ENCODE measurements around the gene ZNF277. TPM values are rescaled to one million over a fixed set of nuclear protein-coding genes. Genes with fewer than 3 reads are reported as not detected.

ZNF277 gene
- polyA plus RNA-seq, 1 donor (not counting 4 experiments of a cell fraction or from before 2014, with no cell fraction given) = 20.2 TPM

DNA sequence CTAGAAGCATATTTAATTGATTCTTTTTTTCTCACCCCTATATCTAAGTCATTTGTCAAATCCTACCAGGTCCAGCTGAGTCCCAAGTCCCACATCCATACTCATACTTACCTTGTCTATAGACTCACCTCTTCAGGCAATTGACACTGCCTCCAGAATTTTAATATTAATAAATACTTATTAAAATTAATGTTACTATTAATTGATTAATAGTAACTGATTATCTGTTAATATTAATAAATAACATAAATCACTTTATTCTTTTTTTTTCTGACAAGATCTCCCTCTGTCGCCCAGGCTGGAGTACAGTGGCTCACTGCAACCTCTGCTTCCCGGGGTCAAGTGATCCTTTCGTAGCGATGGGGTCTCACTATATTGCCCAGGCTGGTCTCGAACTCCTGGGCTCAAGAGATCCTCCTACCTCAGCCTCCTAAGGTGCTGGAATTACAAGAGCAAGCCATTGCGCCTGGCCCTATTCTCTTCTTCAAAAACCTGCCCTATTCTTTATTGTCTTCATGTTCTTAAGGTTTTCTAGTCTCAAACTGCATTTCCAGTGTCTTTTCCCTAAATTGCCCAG is 94.4 kb downstream of the ZNF277 start:
- no peaks in the 10 kb centered on the region for H3K4me1 ChIP-seq (ENCODE audit: control insufficient read depth, extremely low read depth, insufficient read depth, low read length)
- H3K79me2 ChIP-seq (ENCODE audit: control insufficient read depth, insufficient read depth, low read length) = no peaks in the 10 kb centered on the region
- dilution Hi-C loops (cut with MboI; ENCODE audit: extremely low pct_ligation_motif_present, low sequenced_read_pairs) = no loop called here
- no peaks in the 10 kb centered on the region for H3K9me3 ChIP-seq (ENCODE audit: control insufficient read depth, low read depth, low read length)
- H2AFZ ChIP-seq (ENCODE audit: control insufficient read depth, low read length) = no peak overlapping the region
- no peak overlapping the region for H3K4me2 ChIP-seq (ENCODE audit: control insufficient read depth, extremely low read depth, insufficient read depth, low read depth, low read length)
- no peak overlapping the region for H3K9ac ChIP-seq (ENCODE audit: control insufficient read depth, extremely low read depth, insufficient read depth, low read length)
- no peaks in the 10 kb centered on the region for H3K9me1 ChIP-seq (ENCODE audit: control insufficient read depth, extremely low read depth, insufficient read depth, low read length)
- H4K20me1 ChIP-seq (ENCODE audit: control insufficient read depth, extremely low read depth, insufficient read depth, low read length) = no peaks in the 10 kb centered on the region
- TF ChIP-seq, protein P1, sequence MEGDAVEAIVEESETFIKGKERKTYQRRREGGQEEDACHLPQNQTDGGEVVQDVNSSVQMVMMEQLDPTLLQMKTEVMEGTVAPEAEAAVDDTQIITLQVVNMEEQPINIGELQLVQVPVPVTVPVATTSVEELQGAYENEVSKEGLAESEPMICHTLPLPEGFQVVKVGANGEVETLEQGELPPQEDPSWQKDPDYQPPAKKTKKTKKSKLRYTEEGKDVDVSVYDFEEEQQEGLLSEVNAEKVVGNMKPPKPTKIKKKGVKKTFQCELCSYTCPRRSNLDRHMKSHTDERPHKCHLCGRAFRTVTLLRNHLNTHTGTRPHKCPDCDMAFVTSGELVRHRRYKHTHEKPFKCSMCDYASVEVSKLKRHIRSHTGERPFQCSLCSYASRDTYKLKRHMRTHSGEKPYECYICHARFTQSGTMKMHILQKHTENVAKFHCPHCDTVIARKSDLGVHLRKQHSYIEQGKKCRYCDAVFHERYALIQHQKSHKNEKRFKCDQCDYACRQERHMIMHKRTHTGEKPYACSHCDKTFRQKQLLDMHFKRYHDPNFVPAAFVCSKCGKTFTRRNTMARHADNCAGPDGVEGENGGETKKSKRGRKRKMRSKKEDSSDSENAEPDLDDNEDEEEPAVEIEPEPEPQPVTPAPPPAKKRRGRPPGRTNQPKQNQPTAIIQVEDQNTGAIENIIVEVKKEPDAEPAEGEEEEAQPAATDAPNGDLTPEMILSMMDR (optimal IDR thresholded peaks at IDR 0.05 in 1 of 3, IDR thresholded peaks at IDR 0.05 in 1 of 3, conservative IDR thresholded peaks at IDR 0.05 in 1 of 3; ENCODE audit: extremely low read depth in 1 of 3, insufficient read depth in 2 of 3, low read length in 3 of 3) = no peak
- no peak for TF ChIP-seq EZH2 (IDR thresholded peaks at IDR 0.05; ENCODE audit: low read length)
- no peak overlapping the region for H3K4me3 ChIP-seq (ENCODE audit: control insufficient read depth in 2 of 3, extremely low read depth in 1 of 3, insufficient read depth in 2 of 3, low read depth in 1 of 3, low read length in 3 of 3)
- no peak for DNase-seq (ENCODE audit: low read depth, low spot score)
- peaks cover 0 to 4% of the 10 kb centered on the region in 2 experiments for H3K36me3 ChIP-seq (ENCODE audit: control insufficient read depth in 2 of 2, extremely low read depth in 1 of 2, insufficient read depth in 2 of 2, low read length in 2 of 2)
- no peak for FAIRE-seq
- H3K27me3 ChIP-seq (ENCODE audit: control insufficient read depth, extremely low read depth, insufficient read depth, low read length) = no peaks in the 10 kb centered on the region
- no peak overlapping the region for H3K27ac ChIP-seq (ENCODE audit: control insufficient read depth, insufficient read depth, low read length)

GRCh38 chr7:112302566-112302965 is 96.1 kb downstream of the ZNF277 start:
- dilution Hi-C loops (cut with MboI; ENCODE audit: extremely low pct_ligation_motif_present, low sequenced_read_pairs) = no loop called here
- TF ChIP-seq, protein P1 (optimal IDR thresholded peaks at IDR 0.05 in 1 of 3, IDR thresholded peaks at IDR 0.05 in 1 of 3, conservative IDR thresholded peaks at IDR 0.05 in 1 of 3; ENCODE audit: extremely low read depth in 1 of 3, insufficient read depth in 2 of 3, low read length in 3 of 3) = no peak
- TF ChIP-seq EZH2 (IDR thresholded peaks at IDR 0.05; ENCODE audit: low read length) = no peak
- no peaks in the 10 kb centered on the region for H3K79me2 ChIP-seq (ENCODE audit: control insufficient read depth, insufficient read depth, low read length)

More at GRCh38 chr7:112302566-112302965, 96.1 kb downstream of the ZNF277 start:
- Histone ChIP-seq H3K36me3 (ENCODE audit: control insufficient read depth in 2 of 2, extremely low read depth in 1 of 2, insufficient read depth in 2 of 2, low read length in 2 of 2) (peaks cover 0 to 4% of the 10 kb centered on the region in 2 experiments), H3K4me1 (ENCODE audit: control insufficient read depth, extremely low read depth, insufficient read depth, low read length) (no peaks in the 10 kb centered on the region), H3K27me3 (ENCODE audit: control insufficient read depth, extremely low read depth, insufficient read depth, low read length) (no peaks in the 10 kb centered on the region), H3K4me2 (ENCODE audit: control insufficient read depth, extremely low read depth, insufficient read depth, low read depth, low read length) (no peak overlapping the region), H4K20me1 (ENCODE audit: control insufficient read depth, extremely low read depth, insufficient read depth, low read length) (no peaks in the 10 kb centered on the region), H3K27ac (ENCODE audit: control insufficient read depth, insufficient read depth, low read length) (no peak overlapping the region), H2AFZ (ENCODE audit: control insufficient read depth, low read length) (no peak overlapping the region), H3K9ac (ENCODE audit: control insufficient read depth, extremely low read depth, insufficient read depth, low read length) (no peak overlapping the region), H3K9me3 (ENCODE audit: control insufficient read depth, low read depth, low read length) (no peaks in the 10 kb centered on the region), H3K4me3 (ENCODE audit: control insufficient read depth in 2 of 3, extremely low read depth in 1 of 3, insufficient read depth in 2 of 3, low read depth in 1 of 3, low read length in 3 of 3) (no peak overlapping the region), H3K9me1 (ENCODE audit: control insufficient read depth, extremely low read depth, insufficient read depth, low read length) (no peaks in the 10 kb centered on the region)
- FAIRE-seq (no peak), DNase-seq (ENCODE audit: low read depth, low spot score) (no peak)
